Ammon's horn (tissue), 1 donor: ENCODE measurements around the gene PFDN1.
A peak's percentile ranks its signal among the peaks of the same experiment; 100 is the strongest.
"Not testable (repeated sequence)": the region's sequence is repeated elsewhere in the genome, so short reads cannot be mapped to it uniquely, and the experiment has no call there.

ENCODE experiments used
- DNase-seq: peaks from one replicate; pipeline ENCODE4 v3.0.0-alpha.2; 2016; ENCODE audit warnings: low spot score

PFDN1 gene

DNA sequence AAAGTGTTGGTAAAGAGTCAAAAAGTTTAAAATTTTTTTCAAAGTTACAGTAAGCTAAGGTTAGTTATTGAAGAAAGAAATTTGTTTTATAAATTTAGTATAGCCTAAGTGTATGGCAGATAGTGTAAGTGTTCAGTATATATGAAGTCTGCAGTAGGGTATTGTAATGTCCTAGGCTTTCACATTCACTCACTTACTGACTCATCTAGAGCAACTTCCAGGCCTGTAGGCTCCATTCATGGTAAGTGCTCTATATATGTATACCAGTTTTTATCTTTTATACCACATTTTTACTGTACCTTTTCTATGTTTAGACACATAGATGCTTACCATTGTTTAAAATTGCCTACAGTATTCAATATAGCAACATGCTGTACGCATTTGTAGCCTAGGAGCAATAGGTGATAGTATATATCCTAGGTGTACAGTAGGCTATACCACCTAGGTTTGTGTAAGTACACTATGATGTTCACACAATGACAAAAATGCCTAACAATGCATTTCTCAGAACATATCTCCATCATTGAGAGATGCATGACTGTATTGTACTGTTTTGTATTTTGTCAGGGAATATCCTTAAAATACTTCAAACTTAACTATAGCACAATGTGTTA, 89.4 kb downstream of the PFDN1 start:
- DNase-seq: no peak

DNA sequence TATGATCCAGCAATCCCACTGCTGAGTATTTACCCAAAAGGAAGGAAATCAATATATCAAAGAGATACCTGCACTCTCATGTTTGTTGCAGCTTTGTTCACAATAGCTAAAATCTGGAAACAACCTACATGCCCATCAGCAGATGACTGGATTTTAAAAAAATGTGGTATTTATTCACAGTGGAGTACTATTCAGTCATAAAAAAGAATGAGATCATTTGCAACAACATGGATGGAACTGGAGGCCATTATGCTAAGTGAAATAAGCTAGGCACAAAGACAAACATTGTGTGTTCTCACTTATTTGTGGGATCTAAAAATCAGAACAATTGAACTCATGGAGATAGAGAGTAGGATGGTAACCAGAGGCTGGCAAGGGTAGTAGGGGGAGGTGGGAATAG, 94.8 kb downstream of the PFDN1 start:
- no peak for DNase-seq

DNA sequence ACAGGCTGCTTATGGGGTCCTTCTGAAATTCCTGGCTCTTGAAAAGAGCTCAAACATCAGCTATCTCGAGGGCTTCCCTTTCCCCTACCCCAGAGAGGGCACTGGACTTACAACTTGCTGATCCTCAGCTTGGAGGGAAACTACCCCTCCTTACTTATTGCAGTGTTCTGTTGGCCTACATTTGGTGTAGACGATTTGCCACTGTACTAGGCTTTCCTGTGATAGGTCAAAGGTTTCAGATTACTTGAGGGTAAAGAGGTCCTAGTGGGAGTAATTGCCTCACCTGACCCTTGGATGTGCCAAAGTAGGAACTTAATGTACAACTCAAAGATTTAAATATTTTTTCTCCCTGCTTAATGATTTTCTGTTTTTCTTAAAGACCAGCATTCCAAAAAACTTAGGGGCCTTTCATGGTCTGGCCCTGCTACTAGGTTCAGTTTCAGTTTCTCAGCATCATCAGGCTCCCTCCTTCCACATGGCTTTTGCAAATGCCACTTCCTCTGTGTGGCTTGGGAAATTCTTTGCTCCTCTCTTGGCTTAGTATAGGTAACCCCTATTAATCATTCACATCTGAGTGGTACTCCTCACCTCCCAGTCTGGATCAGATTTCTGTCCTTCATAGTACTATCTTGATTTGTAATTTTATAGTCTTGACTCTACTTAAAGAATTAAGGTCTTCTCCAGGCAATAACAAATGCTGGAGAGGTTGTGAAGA, 95.5 kb downstream of the PFDN1 start:
- no peak for DNase-seq

DNA sequence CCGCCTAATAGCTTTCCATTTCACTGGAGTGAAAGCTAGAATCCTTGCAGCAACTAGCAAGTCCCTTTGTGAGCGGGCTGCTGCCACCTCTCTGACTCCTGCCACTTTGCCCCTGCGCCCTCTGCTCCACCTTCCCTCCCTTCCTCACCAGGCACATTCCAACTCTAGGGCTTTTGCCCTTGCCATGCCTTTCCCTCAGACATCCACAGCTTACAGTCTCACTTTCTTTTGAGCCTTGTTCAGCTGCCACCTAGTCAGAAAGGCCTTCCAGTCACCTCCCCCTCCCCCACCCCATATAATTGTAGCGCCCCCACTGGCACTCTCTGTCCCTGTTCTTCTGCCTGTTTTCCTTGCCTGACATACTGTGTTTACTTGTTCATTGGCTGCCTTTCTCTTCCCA, 96.9 kb downstream of the PFDN1 start:
- DNase-seq: no peak

DNA sequence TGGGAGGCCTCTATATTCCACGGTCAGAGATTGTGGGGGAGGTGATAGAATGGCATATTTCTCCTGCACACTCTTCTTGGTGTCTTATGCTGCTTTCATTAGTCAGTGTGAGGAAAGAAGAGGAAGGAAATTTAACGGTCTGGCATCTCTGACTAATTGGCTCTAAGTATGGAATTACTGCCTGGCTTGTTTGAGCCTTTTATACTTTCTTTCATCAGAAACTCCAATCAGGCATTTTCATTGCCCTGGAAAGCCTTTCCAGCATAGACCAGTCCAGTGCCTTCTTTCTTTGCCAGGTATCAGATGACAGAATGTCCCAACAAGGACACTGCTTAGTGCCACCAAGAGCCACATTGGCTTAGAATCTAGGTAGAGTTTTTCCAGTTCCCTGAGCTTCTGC, 97.7 kb downstream of the PFDN1 start:
- peak; percentile 14 for DNase-seq

DNA sequence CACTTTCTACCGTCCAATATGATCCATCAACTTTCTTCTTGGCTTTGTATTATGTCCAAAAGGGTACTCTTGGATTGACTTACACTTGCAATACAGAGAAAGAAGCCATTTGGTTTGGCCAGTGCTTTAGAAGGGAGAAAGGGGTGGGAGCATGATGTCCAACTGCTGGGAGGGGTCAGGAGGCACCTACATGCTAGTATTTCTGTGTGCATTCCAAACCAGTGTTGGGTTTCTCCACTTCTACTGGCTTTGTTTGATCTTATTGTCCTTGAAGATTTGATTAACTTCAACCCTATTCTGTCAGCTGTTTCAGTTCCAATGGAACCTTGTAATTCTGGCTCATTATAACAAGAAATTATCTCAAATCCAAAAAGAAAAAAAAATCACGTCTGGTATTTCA, 100.3 kb downstream of the PFDN1 start:
- DNase-seq: no peak

DNA sequence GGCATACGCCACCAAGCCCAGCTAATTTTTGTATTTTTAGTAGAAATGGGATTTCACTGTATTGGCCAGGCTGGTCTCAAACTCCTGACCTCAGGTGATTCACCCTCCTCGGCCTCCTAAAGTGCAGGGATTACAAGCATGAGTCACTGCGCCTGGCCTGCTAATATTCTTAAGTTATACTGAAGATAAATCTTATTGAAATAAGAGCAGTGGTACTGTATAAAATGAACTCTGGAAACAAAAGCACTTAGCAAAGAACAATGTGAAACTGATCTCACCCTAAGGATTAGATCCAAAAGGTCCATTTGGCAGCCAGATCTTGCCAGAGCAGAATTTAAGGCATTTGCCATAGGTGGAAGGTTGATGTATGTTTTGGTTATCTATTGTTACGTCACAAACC, 100.8 kb downstream of the PFDN1 start:
- no peak for DNase-seq

DNA sequence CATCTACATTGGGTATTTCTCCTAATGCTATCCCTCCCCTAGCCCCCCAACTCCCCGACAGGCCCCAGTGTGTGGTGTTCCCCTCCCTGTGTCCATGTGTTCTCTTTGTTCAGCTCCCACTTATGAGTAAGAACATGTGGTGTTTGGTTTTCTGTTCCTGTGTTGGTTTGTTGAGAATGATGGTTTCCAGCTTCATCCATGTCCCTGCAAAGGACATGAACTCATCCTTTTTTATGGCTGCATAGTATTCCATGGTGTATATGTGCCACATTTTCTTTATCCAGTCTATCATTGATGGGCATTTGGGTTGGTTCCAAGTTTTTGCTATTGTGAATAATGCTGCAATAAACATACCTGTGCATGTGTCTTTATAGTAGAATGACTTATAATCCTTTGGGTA, 104.0 kb downstream of the PFDN1 start:
- not testable (repeated sequence) for DNase-seq

DNA sequence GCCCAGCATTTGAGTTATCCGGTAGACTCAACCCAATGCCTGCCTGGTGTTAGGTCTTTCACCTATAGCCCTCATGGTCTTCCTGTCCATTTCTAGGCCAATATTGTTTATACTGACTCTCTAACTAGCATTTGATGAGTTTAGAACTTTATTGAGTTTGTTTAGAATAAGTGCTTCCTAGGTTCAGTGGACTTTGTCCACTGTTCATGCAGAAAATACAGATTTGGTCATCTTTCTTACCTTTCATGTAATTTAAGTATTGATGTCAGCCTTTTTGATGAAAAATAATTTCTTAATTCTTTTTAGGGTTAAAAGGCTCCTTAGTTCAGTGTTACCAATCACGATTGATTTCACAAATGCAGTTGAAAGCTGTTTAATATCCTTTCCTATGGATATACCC, 105.9 kb downstream of the PFDN1 start:
- DNase-seq: no peak

DNA sequence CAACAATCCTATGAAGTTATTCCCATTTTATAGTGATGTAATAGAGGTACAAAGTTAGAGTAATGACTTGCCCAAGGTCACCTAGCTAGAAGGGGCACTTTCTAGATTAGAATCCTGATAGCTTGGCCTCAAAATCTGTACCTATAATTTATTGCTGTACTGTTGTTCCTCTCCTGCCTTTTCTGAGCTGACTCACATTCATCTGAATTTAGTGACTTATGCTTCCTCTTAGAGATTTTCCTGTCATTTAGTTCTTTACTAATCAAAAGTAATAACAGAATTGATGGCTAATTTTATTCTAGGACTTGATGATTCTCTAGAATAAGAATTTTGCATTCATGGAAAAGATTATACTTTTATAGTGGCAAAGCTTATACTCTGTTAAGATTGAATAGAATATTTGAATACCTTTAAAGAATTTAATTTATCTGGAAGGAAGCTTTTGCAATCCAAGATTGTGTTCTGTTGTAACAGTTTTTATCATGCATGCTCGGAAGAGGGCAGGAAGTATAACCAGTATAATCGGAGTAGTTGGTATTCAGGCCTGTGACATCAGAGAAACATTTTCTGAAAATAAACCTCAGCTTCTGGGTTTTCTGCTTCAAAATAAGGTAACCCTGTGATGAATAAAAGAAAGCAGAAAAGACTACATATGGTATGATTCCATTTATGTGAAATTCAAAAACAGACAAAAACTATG, 106.6 kb downstream of the PFDN1 start:
- DNase-seq: no peak
